ENCODE results near the gene RSPH10B.
"Not testable (repeated sequence)": the region's sequence is repeated elsewhere in the genome, so short reads cannot be mapped to it uniquely, and the experiment has no call there.

The RSPH10B gene

GRCh38 chr7:5926263-5926870 lies 44.1 kb downstream of the RSPH10B start:
- not testable (repeated sequence) for DNase-seq

- not testable (repeated sequence) for DNase-seq
These were observed 45.9 kb downstream of the RSPH10B start for GRCh38 chr7:5924630-5925029.

GRCh38 chr7:5924180-5924579 lies 46.3 kb downstream of the RSPH10B start:
- not testable (repeated sequence) for DNase-seq

- not testable (repeated sequence) for DNase-seq
These were observed 54.0 kb downstream of the RSPH10B start for GRCh38 chr7:5916529-5916928.

- not testable (repeated sequence) for DNase-seq
These were observed 61.7 kb downstream of the RSPH10B start for GRCh38 chr7:5908835-5909234.

GRCh38 chr7:5904726-5905125 lies 65.8 kb downstream of the RSPH10B start:
- not testable (repeated sequence) for DNase-seq

- not testable (repeated sequence) for DNase-seq
These were observed 67.5 kb downstream of the RSPH10B start for GRCh38 chr7:5903002-5903401.

- not testable (repeated sequence) for DNase-seq
These were observed 71.8 kb downstream of the RSPH10B start, which contains the start of gene CCZ1 for GRCh38 chr7:5898480-5899224. Gene CCZ1, plus strand, starts transcription at chr7:5898733. Its CDS starts 67 bp downstream, at chr7:5898800.

- not testable (repeated sequence) for DNase-seq
These were observed 73.0 kb downstream of the RSPH10B start for GRCh38 chr7:5897369-5897919.

- DNase-seq = no peak
These were observed 78.0 kb downstream of the RSPH10B start for GRCh38 chr7:5892498-5892897.

- not testable (repeated sequence) for DNase-seq
These were observed 80.2 kb downstream of the RSPH10B start for GRCh38 chr7:5890244-5890643.

- peak; percentile 57 for DNase-seq
These were observed 82.5 kb downstream of the RSPH10B start for GRCh38 chr7:5888021-5888420.

GRCh38 chr7:5884431-5884830 lies 86.1 kb downstream of the RSPH10B start:
- not testable (repeated sequence) for DNase-seq

- DNase-seq = not testable (repeated sequence)
These were observed 90.4 kb downstream of the RSPH10B start for GRCh38 chr7:5880106-5880505.

GRCh38 chr7:5879591-5879990 lies 90.9 kb downstream of the RSPH10B start:
- DNase-seq = not testable (repeated sequence)

Data from NCI-H187 treated with DMSO at 0.1 percent for 48 hours (cell line).